Measurements from ENCODE around the gene TBC1D22A. TPM values are rescaled to one million over a fixed set of nuclear protein-coding genes. Genes with fewer than 3 reads are reported as not detected.
"Not testable (repeated sequence)": the region's sequence is repeated elsewhere in the genome, so short reads cannot be mapped to it uniquely, and the experiment has no call there.

TBC1D22A gene
- total RNA-seq, 1 donor: 16.7 TPM

DNA sequence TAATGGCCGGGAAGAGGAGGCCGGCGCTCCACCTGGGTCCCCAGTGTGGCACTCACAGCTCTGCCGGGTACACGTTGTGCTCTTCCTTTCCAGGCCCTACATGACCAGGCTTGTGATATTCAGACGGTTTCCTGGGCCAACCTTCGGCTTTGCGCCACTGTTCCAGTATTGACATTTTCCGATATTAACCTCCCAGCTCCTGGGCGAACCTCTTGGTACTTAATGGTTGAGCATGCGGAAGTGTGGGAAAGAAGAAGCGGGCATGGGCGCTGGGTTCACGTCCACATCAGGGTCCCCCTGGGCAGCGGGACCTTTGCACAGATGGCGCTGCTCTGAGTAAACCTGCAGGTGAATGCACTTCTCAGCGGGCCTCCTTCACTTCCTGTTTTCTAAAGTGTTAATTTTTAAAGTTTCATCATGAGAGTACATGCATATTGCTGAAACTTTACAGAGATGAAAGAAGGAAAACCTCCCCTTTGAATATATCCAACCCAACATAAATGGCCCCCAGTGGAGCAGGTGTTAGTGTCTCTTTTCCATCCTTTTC is 286.7 kb downstream of the TBC1D22A start:
- DNase-seq (ENCODE audit: low read depth in 2 of 3, low spot score in 2 of 3): no peak

- not testable (repeated sequence) for DNase-seq (ENCODE audit: low read depth in 2 of 3, low spot score in 2 of 3)
These were observed 287.4 kb downstream of the TBC1D22A start for GRCh38 chr22:47049736-47050400.

DNA sequence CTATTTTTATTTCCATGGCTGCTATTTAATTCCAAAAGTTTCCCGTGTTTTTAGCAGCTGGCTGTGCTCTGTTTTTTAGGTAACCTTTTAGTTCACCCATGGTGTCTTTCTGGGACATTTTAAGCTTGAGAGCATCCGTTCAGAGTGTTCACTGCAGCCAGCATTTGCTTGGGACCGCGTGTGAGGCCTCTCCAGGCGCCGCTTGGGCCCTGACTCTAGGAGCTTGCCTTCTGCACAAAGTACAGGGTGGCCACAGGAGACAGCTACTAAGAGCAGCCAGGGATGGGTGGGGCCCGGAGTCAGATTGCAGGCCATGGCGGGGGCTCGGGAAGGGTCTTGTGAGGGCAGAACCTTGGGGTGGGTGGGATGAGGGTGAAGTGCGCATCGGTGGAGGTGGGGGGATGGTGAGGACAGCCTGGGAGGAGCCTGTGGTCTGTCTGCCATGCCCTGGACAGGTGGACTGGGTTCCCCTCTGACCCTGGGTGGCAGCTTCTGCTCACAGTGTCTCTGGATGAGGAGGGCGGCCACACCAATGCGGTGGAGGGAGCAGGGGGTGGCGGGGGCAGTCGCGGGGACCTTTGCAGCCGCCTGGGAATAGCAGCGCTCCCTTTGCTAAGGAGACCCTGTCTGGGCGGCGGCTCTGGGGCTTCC is 288.1 kb downstream of the TBC1D22A start:
- DNase-seq (ENCODE audit: low read depth in 2 of 3, low spot score in 2 of 3): no peak

DNA sequence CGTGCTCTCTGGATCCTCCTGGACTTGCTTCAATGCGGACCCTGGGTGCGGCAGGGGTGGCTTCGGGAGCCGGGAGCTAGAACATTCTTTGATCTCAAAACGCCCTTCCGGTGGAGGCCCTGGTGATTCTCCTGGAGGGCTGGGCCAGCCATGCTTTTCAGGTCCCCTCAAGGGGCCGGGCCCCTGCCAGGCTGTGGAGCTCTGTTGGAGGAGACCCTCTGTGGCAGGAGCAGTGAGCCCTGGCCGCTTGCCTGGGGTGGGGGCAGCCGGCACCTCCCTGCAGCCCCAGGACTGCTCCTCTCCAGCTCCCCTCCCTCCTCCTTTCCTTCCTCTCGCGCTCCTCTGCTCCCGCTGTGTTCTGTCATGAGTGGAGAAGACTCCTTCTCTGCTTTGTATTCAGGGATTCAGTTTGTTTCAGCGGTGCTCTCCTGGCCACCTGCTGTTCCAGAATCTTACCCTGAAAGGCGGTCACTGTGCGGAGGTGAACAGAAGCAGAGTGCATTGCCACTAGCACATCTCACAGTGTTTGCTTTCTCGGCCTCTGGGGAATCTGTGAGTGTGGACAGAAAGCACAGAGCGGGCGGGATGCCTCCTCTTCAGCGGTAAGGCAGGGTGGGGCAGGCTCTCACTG is 289.1 kb downstream of the TBC1D22A start:
- no peak for DNase-seq (ENCODE audit: low read depth in 2 of 3, low spot score in 2 of 3)

DNA sequence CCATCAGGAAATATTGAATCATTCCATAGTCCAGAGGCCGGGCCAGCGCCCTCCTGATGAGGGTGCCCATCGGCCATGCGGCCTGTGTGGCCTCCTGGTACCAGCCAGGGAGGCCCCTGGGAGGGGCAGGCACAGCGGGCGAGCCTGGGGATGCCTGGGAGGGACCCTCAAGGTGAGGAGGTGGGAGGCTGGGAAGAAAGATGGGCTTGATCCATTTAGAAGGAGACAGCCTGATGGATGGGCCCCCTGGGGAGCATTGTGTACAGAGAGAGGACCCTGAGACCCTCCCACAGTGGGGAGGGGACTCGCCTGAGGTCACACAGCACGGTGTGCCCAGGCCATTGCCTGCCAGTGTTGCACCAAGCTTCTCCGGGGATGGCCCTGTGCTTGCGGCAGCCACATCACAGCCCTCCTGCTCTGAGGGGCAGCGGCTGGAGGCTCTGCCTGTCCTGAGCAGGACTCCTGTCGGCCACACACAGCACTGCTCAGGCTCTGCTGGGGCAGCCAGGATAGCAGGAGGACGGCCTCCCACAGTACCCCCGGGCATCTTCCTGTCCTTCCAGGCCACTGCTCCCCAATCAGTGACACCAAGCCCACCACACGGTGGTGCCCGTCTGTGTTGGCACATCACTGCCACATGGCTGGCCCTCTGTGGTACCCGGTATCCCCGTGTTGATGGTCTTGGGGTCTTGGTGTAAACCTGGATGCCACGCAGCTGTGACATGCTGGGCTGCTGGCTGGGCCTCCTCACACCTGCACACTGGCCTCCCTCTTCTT is 290.0 kb downstream of the TBC1D22A start:
- DNase-seq (ENCODE audit: low read depth in 2 of 3, low spot score in 2 of 3): no peak

- DNase-seq (ENCODE audit: low read depth in 2 of 3, low spot score in 2 of 3): no peak
These were observed 290.7 kb downstream of the TBC1D22A start for GRCh38 chr22:47053013-47053725.

DNA sequence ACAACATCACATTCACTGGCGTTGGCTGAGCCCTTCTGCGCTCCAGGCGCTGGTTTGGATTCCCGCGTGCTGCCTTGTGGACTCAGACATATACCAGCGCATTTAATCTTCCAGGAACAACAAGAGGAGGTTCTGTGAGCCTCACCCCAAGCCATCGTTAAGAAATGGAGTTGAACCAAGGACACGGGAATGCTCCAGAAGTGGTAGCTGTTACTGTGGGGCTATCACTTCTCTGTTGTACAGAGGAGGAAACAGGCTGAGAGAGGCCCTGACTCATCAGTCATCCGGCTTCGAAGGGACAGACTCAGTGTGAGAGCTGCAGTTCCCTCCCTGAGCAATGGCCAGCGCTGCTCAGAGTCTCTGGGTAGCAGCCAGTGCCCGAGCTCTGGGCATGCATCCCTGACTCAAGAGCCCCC is 291.3 kb downstream of the TBC1D22A start:
- no peak for DNase-seq (ENCODE audit: low read depth in 2 of 3, low spot score in 2 of 3)

DNA sequence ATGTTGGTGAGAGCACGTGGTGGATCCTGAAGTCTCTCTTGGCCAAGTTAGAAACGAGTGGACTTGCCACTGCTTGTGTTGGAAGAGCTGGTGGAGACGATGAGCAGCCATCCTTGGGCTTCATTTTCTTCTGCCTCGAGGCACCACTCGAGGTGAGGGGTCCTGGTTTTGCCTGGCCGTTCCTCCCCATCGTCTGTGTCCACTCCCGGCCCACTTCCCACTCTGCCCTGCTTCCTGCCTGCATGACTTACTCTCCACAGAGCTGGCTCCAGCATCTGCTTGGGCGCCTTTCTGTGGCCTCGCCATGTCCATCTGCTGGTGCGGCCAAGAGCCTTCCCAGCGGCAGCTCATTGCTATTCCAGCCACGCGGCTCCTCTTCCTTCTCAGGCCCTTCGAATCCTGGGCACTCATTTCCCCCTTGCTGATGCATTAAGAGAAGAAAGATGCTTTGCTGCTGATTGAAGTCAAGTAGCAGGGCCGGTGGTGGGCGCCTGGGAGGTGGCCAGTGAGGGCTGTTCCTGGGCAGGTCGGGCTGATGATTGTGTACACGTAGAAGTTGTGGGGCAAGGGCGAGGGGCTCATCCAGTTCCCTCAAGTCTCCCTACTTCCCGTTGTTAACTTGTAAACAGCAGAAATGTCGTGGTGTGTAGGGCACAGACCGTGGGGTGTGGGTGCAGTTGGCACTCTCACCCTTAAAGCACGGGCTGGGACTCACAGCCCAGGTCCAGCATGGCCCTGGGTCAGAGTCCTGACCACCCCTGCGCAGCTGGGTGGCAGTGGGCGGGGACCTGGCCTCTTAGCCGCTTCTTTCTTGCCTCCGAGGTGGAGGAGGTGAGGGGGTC is 292.0 kb downstream of the TBC1D22A start:
- DNase-seq (ENCODE audit: low read depth in 2 of 3, low spot score in 2 of 3): no peak

DNA sequence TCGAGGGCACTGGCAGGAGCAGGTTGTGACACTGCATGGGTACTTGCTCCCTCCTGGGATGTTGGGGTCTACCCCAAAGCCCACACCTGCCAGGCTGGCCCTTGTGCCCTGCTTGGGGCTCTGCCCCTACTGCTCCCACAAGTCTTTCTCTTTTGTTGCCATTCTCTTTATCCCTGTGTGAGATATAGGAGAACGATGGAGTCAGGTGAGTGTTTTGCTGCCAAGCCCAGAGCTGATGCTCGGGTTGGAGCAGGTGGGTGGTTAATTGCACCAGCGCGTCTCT is 292.6 kb downstream of the TBC1D22A start:
- no peak for DNase-seq (ENCODE audit: low read depth in 2 of 3, low spot score in 2 of 3)

DNA sequence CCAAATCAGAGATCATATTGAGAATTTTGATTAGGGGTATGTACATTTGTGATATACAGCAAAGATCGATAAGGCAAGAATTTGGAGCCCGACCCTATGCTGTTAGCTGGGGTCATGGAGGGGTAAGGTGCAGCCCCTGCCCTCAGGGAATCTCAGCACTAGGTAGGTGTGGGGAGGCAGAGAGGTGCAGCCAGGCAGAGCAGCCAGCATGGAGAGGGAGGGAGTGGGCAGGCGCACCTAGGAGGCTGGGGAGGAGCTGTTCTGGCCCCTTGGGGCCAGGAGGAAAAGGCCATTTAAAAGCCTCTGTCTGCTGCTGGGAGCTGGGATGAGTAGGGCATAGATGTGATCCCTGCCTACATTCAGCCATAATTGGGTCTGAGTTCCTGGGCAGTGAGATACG is 293.0 kb downstream of the TBC1D22A start:
- DNase-seq (ENCODE audit: low read depth in 2 of 3, low spot score in 2 of 3): no peak

- DNase-seq (ENCODE audit: low read depth in 2 of 3, low spot score in 2 of 3): no peak
These were observed 293.5 kb downstream of the TBC1D22A start for GRCh38 chr22:47055921-47056320.

- no peak for DNase-seq (ENCODE audit: low read depth in 2 of 3, low spot score in 2 of 3)
These were observed 293.9 kb downstream of the TBC1D22A start for GRCh38 chr22:47056361-47056760.

DNA sequence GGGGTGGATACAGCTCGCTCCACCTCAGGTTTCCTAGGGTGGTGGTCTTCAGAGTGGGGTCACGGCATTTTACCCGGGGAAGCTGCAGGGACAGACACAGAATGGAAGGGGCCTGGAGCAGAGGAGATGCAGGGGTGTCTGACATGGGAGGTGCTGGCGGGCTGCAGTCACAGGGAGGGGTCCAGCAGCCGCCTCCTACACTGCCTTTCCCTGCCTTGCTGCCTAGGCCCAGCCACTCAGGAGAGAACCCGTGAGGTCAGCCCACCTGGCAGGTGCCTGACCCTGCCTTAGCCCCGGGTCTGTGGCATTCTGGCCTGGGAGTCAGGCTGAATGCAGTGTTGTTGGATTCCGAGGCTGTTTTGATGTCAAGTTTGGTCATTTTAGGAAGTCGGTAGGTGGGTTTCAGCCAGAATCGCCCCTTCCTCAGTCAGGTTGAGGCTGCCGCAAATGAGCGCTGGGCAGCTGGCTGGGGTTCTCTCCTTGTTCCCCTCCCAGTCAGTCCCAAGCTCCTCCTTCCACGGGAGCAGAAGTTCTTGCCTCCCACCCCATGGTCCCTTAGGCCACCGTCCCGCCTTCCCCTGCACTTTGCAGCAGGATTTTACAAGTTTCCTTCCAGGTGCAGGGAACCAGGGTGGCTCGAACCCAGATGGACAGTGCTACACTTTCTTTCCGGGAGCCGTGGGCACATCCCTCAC is 294.5 kb downstream of the TBC1D22A start:
- DNase-seq (ENCODE audit: low read depth in 2 of 3, low spot score in 2 of 3): no peak

- DNase-seq (ENCODE audit: low read depth in 2 of 3, low spot score in 2 of 3): no peak
These were observed 295.6 kb downstream of the TBC1D22A start for GRCh38 chr22:47057916-47058585.

DNA sequence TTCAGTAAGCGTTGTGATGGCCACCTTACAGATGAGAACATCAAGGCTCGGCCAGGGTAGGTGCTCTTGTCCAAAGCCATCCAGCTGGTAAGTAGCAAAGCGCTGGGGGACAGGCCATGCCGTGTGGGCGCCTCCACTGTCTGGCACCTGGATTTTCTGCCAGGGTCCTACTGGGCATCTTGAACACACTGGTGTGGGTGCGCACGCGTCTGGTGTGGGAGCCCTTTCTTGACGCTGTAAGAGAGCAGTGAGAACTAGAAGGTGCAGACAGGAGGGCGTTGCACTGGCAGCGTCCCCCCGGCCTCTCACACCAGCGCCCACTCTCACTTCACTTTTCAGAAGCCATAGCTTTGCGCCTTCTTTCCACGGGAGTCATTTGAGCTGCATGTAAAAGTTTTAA is 296.6 kb downstream of the TBC1D22A start:
- no peak for DNase-seq (ENCODE audit: low read depth in 2 of 3, low spot score in 2 of 3)

GRCh38 chr22:47059701-47060161 is 297.3 kb downstream of the TBC1D22A start:
- no peak for DNase-seq (ENCODE audit: low read depth in 2 of 3, low spot score in 2 of 3)

DNA sequence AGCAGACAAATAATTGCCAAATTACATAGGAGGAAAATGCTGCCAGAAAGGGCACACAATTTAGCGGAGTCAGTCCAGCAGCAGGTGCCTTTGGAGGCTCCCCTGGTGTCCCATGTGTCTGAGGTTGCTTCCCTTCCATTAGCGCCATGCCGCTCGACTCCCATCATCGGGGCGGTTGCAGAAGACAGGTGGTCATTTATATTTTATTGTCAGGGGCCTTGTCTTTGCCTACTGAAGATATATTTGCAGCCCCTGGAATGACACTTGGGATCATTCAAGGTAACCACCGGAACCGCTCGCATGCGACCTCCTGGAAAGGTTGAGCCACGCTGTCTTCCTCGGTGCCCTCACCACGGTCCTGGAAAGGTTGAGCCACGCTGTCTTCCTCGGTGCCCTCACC is 298.3 kb downstream of the TBC1D22A start:
- no peak for DNase-seq (ENCODE audit: low read depth in 2 of 3, low spot score in 2 of 3)

- DNase-seq (ENCODE audit: low read depth in 2 of 3, low spot score in 2 of 3): no peak
These were observed 298.8 kb downstream of the TBC1D22A start for GRCh38 chr22:47061226-47061625.
